Measurements from ENCODE around the gene CPSF7.

CPSF7 gene

GRCh38 chr11:61357233-61357893, 72.4 kb downstream of the CPSF7 start:
- DNase-seq (ENCODE audit: low spot score), result peak; percentile 94

- DNase-seq (ENCODE audit: low spot score), result peak; percentile 55
These were observed 73.1 kb downstream of the CPSF7 start for GRCh38 chr11:61356706-61357105.

GRCh38 chr11:61354208-61354607, 75.6 kb downstream of the CPSF7 start:
- no peak for DNase-seq (ENCODE audit: low spot score)

GRCh38 chr11:61353131-61354067, 76.4 kb downstream of the CPSF7 start:
- DNase-seq (ENCODE audit: low spot score), result no peak
